D341Med (cell line): ENCODE results near the gene F13A1.

Experiments used
- DNase-seq: peaks from one replicate; pipeline ENCODE4 v3.0.0; 2012; ENCODE audit warnings: low spot score

The F13A1 gene

GRCh38 chr6:6243846-6244245 lies 76.6 kb downstream of the F13A1 start:
- no peak for DNase-seq

- DNase-seq = no peak
These were observed 80.6 kb downstream of the F13A1 start for GRCh38 chr6:6239598-6240581.

GRCh38 chr6:6236730-6237469 lies 83.6 kb downstream of the F13A1 start:
- DNase-seq = no peak

GRCh38 chr6:6235786-6236185 lies 84.7 kb downstream of the F13A1 start:
- no peak for DNase-seq

GRCh38 chr6:6234963-6235362 lies 85.5 kb downstream of the F13A1 start:
- no peak for DNase-seq

- no peak for DNase-seq
These were observed 90.2 kb downstream of the F13A1 start for GRCh38 chr6:6230286-6230685.

GRCh38 chr6:6227896-6228295 lies 92.6 kb downstream of the F13A1 start:
- no peak for DNase-seq

GRCh38 chr6:6225885-6226529 lies 94.5 kb downstream of the F13A1 start:
- no peak for DNase-seq

- no peak for DNase-seq
These were observed 95.5 kb downstream of the F13A1 start for GRCh38 chr6:6224933-6225486.

- DNase-seq = no peak
These were observed 98.5 kb downstream of the F13A1 start for GRCh38 chr6:6221787-6222535.

- DNase-seq = no peak
These were observed 99.7 kb downstream of the F13A1 start for GRCh38 chr6:6220718-6221117.

GRCh38 chr6:6219716-6220115 lies 100.7 kb downstream of the F13A1 start:
- DNase-seq = no peak

- no peak for DNase-seq
These were observed 101.7 kb downstream of the F13A1 start for GRCh38 chr6:6218759-6219085.

- no peak for DNase-seq
These were observed 102.4 kb downstream of the F13A1 start for GRCh38 chr6:6217855-6218758.

GRCh38 chr6:6210994-6211393 lies 109.5 kb downstream of the F13A1 start:
- no peak for DNase-seq

GRCh38 chr6:6202886-6203285 lies 117.6 kb downstream of the F13A1 start:
- no peak for DNase-seq

- DNase-seq = no peak
These were observed 119.3 kb downstream of the F13A1 start for GRCh38 chr6:6201200-6201599.

- DNase-seq = no peak
These were observed 120.8 kb downstream of the F13A1 start for GRCh38 chr6:6199678-6200077.

- DNase-seq = no peak
These were observed 123.7 kb downstream of the F13A1 start for GRCh38 chr6:6196762-6197161.

GRCh38 chr6:6195080-6195479 lies 125.4 kb downstream of the F13A1 start:
- no peak for DNase-seq
